ENCODE data around the gene ZNF497.
A peak's percentile ranks its signal among the peaks of the same experiment; 100 is the strongest.

Gene ZNF497

DNA sequence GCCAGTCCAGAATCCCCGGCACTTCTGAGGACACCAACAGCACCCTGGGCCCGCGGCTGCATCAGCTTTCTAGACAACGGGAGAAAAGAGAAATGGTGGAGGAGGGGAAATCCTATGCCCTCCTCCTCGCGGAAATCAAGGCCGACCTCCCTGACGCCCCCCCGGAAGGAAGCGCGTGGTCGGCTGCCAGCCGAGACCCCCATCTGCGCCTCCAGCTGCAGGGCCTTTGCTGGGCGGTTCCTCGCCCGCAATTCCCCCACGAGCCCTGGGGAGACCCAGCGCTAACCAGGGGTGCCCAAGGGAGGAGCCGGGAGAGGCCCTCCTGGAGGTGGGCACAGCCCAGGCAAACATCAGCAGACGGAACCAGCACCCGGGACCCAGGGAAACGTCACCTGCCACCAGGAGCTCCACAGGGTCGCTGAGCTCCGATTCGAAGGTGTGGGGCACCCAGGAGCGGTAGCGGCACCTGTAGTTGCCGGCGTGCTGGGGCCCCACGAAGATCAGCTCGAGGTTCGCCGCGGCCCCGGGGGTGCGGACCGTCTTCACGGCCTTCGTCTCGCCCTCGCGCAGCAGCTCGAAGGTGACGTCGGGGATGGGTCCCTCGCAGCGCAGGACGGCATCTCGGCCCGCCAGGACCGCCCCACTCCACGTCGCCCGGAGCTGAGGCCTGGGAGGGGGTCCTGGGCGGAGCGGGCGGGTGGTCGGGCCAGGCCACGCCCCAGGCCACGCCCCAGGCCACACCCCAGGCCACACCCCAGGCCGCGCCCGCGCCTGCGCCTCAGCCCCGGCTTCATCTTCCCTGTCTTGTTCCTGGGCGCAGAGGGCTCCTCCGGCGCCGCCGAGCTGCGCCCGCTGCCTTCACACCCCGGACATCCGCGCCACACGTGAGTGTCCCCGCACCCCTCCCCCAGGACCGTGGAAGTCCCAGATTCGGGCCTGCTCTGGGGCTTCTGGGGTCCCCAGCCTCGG, 15.3 kb downstream of the ZNF497 start:
- peak; percentile 79 for DNase-seq

DNA sequence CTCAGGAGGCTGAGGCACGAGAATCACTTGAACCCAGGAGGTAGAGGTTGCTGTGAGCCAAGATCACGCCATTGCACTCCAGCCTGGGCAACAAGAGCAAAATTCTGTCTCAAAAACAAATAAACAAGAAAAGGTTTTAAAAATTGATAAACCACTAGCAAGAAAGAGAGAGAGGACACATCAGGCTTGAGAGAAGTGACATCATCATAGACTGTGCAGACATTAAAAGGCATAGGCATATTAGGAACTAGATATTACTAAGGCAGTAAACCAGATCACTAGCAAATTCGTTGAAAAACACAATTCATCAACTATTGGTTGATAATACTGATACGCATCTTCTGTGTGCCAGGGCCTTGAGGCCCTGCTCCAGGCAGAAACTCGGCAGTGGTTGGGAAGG, 17.0 kb downstream of the ZNF497 start:
- no peak for DNase-seq

DNA sequence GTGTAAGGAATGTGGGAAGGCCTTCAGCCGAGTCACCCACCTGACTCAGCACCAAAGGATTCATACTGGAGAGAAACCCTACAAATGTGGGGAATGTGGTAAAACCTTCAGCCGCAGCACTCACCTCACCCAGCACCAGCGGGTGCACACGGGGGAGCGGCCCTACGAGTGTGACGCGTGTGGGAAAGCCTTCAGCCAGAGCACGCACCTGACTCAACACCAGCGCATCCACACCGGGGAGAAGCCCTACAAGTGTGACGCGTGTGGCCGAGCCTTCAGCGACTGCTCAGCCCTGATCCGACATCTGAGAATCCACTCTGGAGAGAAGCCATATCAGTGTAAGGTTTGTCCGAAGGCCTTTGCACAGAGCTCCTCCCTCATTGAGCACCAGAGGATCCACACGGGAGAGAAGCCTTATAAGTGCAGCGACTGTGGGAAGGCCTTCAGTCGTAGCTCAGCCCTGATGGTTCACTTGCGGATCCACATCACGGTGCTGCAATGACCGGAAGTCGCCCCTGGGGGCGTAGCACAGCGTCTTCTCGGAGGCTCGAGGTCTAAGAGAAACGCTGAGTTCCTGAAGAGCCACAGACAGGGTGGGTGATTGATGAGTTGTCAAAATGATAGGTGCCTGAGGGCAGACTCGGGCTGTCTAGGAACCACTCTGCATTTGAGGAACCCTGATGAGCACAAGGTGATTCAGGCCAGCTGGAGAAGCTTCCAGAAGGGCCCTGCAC, 23.6 kb downstream of the ZNF497 start:
- DNase-seq, result no peak

DNA sequence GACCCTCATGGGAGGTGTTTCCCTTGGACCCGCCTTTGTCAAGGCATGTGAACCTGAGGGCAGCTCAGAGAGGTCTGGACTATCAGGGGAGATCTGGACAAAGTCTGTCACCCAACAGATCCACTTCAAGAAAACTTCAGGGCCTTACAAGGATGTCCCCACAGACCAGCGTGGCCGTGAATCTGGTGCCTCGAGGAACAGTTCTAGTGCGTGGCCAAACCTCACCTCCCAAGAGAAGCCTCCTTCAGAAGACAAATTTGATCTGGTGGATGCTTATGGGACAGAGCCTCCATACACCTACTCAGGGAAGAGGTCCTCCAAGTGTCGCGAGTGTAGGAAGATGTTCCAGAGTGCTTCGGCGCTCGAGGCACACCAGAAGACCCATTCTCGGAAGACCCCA, 24.2 kb downstream of the ZNF497 start:
- DNase-seq, result no peak

DNA sequence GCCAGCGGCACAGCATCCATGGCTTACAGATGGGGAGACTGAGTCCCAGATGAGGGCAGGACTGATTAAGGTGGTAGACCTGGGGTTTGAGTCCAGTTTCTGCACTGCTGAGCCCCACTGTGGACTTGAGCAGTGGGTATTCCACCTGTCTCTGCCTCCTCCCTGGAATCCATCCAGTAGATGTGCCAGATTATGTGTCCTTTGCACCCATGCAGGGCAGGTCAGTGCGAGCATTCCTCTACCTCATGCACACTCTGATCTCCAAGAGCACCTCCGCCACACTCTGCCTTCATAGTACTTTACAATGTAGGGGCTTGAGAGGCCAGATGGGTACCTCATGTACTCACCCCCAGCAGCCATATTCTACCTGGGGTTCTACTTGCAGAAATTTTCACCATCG, 25.7 kb downstream of the ZNF497 start:
- no peak for DNase-seq

DNA sequence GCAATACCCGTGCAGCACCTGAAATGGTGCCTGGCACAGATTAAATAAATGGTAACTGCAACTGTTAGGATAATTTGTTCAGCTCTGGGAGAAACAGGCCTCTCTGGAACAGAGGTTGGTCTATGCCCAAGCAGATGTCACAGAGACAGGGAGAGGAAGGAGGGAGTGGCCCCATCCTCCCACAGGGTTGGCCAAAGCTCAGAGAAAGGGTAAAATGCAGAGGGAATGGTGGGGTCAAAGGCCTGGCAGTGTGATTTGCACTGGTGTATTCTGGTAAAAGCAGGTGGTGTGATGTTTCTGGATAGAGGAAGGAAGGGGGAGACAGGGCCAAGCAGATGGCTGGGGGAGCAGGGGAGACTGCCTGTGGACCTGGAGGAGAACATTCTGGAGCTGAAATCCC, 26.3 kb downstream of the ZNF497 start:
- DNase-seq, result no peak

DNA sequence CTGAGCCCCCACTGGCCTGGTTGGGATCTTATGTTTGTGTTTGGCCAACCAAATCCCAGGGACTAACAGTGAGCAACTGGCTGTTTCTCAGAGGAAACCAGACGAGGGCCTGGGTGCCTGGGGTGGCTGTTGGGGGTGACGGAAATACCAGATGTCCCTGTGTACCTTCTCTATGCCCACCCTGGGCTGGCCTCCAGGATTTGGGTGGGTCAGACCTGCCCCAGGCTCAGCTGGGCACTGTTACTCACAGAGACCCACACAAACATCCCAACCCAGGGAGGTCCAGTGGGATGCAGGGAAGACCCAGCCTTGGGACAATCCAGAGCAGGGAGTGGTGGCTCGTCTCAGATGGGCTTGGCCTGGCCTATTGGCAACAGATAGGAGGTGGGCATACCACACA, 26.9 kb downstream of the ZNF497 start:
- no peak for DNase-seq

DNA sequence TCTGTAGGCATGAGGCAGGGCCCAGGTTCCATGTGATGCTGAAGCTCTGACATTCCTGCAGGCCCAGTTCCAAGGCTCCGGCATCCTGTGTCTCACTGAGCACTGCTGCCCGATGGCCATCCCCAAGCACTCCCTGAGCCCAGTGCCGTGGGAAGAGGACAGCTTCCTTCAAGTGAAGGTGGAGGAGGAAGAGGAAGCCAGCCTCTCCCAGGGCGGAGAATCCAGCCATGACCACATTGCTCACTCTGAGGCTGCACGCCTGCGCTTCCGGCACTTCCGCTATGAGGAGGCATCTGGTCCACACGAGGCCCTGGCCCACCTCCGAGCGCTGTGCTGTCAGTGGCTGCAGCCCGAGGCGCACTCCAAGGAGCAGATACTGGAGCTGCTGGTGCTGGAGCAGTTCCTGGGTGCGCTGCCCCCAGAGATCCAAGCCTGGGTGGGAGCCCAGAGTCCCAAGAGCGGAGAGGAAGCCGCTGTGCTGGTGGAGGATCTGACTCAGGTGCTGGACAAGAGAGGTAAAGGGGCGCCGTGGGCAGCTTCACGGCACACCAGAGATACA, 27.8 kb downstream of the ZNF497 start:
- no peak for DNase-seq

DNA sequence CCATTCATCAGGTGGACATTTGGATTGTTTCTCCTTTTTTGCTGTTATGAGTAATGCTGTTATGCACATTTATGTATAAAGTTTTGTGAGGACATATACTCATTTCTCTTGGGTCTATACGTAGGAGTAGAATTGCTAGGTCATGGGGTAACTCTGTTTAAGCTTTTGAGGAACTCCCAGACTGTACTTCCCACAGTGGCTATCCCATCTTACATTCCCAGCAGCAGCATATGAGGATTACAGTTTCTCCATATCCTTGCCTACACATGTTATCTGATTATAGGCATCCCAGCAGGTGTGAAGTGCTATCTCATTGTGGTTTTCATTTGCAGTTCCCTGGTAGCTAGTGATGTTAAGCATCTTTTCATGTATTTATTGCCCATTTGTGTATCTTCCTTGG, 29.9 kb downstream of the ZNF497 start:
- no peak for DNase-seq

DNA sequence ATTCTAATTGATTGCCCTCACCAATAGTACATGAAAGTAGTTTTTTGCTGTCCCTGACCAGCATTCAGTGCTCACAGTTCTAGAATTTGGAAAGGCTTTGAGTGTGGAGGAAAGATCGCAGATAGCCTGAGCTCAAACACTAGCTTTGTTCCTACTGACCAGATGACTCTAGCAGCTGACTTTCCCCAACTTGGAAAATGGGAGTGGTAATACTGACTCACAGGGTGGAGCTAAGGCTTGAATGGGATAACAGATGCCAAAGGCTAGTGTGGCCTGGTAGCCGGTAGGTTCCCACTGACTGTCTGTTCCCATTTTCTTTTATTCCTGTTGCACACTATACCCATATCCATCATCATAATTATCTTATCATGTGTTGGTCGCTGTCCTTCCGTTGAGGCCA, 32.1 kb downstream of the ZNF497 start:
- no peak for DNase-seq

DNA sequence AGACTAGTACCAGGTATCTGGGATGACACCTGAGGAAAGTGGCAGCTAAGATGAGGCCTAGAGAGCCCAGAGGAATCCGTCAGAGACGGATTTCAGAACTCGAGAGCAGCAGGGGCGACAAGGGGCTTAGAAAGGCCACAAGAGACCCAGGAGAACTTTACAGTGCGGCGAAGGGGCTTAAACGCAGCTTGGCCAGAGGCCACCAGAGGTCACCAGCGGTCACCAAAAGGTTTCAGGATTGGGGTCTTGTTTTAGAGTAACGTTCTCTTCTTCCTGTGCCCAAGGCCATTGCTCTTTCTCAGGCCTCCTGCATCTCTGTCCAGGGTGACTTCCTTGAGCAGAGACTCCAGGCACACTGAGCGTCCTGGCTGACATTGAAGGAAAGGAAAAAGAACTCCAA, 33.6 kb downstream of the ZNF497 start:
- peak; percentile 21 for DNase-seq

DNA sequence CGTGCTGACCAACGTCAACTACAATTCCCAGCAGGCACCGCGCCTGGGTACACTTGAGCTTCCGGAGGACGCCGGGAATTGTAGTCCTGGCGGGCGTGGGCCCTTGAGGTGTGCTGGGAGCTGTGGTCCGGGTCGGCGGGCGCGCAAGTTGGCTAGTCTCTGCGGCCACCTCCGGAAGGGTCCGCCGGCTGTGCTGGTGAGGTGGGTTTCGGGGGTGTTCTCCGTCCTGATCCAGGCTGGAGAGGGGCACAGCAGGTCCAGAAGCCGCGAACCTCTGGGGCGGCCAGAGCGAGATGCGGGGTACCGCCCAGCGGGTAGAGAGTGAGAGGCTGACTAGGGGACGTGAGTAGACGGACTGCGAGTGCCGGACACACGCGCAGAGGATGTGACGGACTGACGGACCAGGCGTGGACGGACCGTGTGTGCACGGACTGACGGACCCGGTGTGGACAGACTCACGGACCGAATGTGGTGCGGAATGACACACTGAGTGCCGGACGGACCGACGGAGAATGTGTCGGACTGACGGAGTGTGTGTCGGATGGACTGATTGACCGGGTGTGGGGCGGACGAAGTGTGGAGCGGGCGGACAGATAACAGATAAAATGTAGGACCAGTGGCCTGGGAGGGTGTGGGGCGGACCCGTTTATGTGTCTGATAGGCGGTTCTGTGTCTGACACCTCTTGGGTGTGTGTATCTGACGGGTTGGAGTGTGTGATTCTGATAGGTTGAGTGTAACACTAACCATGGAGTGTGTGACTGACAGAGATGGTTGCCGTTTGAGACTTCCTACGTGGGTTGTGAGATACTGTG, 35.4 kb downstream of the ZNF497 start, which contains the start of gene ZSCAN22:
Gene ZSCAN22, plus strand, starts transcription at position 81 of the 813 bp plus-strand sequence. CDS start 7,809 bp downstream, outside the sequence.
- peak; percentile 92 for DNase-seq

DNA sequence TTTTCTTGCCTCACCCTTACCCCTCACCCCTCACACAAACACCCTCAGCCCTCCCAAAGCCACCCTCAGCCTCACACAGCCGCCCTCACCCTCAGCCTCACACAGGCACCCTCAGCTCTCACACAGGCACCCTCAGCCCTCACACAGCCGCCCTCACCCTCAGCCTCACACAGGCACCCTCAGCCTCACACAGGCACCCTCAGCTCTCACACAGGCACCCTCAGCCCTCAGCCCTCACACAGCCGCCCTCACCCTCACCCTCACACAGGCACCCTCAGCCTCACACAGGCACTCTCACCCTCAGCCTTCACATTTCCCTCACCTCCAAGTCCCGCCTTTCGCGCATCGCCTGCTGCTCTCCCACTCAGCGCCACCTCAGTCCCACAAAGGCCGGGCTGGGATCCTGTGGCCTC, 36.0 kb downstream of the ZNF497 start:
- no peak for DNase-seq

DNA sequence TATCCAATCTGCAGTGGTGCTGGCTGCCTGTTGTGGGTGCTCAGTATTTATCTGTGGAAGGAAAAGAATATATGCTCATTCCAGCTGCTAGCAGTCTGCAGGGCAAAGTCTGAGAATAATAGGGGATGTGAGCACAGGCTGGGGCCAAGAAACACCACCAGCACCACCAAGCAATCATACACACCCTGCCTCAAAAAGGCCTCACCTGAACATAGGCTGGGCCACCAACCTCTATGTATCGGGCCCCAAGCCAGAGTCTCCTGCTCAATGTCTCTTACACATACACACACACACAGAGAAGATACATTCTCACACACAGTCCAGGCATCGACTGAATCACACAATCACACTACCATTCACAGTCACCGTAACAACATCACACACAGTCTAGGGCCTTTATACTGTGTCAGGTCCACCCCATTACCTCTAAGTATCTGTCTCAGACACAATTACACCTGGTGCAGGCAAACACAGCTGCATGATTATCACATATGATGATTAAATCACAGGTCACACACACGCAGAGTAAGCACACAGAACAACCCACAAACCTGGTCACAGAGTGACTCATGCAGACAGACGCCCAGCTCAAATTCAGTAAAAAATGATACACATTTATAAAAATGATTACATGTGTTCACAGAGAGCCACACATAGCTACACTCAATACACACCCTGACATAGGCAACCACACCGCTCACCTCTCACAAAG, 37.1 kb downstream of the ZNF497 start:
- DNase-seq, result no peak

DNA sequence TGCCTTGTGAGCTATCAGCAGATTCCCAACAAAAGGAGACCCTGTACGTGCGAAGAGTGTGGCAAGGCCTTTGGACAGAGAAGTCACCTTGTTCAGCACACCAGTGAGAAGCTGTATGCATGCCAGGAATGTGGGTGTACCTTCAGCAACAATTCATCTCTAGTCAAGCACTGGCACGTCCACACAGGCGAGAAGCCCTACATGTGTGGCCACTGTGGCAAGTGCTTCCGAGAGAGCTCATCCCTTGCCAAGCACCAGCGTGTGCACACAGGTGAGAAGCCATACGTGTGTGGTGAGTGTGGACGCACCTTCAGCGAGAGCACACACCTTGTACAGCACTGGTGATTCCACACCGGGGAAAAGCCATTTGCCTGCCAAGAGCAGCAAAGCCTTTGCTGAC, 43.3 kb downstream of the ZNF497 start:
- DNase-seq, result no peak

DNA sequence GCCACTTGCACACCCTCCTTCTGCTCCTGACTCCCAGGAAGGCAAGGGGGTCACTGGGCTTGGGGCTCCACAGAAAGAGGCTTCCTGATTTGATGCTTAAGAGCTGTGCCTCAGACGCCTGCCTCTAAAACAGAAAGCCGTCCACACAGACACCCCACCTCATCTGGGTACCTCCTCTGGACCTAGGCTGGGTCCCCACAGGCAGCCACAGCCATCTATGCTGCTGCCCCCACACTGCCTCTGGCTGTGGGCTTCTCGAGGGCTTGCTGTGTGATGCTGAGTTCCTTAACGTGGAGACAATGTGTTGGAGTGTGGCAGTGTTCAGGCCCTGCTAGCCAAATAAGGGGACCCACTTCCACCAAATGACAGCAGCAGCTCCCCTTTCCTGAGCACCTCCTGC, 44.3 kb downstream of the ZNF497 start:
- DNase-seq, result no peak

DNA sequence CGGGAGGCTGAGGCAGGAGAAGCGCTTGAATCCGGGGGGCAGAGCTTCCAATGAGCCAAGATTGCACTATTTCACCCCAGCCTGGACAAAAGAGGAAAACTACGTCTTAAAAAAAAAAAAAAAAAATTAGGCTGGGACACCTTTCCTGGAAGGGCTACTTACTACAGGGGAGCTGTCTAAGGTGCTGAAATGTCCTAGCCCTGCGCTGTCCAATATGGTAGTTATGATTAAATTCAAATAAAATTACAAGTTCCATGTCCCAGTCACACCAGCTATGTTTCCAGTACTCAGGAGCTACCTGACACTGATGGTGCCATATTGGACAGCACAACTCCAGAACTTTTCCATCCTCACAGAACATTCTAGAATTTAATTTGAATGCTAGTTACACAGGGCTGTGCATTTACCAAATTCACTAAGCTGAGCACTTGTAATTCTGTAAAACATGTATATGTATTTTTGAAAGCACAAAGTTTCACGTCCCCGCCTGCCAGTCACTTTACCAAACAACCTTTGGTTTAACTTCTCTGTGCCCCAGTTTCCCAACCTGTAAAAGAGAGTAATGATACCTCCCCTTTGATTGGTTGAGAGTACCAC, 45.0 kb downstream of the ZNF497 start:
- no peak for DNase-seq

DNA sequence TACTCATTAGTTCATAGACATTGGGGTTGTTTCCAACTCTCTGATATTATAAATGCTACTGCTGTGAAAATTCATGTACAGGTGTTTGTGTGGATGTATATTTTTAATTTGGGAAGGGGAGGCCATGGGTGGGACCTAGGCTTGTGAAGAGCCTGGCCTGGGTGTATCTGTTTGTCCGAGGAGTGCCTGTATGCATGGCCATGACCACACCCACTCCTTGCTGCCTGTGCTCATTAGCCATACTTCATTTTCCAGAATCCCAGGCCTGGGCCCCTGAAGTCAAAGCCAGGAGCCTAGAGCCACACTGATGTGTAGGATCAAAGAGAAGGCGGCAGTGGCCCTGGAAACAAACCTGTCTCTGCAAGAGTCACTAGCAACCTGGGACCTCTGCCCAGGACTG, 47.0 kb downstream of the ZNF497 start:
- DNase-seq, result no peak

DNA sequence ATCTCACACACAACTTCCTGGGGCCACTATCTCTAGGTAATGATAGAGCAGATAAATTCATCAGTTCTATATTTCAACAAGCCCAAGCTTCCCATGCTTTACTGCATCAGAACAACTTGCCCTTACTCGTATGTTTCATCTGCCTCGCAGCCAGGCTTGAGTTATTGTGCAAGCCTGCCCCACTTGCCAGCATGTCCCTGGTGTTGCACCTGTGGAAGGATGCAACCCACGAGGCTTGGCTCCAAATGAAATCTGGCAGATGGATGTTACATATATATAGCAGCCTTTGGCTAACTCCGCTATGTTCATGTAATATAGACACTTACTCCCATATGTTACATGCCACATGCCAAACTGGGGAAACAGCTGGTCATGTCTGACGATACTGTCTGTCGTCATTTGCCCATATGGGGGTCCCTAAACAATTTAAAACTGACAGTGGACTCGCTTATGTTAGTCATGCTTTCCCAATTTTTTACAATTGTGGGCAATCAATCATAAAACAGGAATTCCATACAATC, 51.1 kb downstream of the ZNF497 start:
- DNase-seq, result no peak

DNA sequence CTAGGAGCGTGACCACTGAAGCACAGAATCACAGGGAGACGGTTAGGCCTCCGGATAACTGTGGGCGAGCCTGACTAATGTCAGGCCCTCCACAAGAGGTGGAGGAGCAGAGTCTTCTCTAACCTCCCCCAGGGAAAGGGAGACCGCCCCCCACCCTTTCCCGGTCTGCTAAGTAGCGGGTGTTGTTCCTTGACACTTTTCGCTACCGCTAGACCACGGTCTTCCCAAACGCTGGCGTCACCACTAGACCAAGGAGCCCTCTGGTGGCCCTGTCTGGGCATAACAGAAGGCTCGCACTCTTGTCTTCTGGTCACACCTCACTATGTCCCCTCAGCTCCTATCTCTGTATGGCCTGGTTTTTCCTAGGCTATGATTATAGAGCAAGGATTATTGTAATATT, 51.9 kb downstream of the ZNF497 start:
- DNase-seq, result peak; percentile 18

DNA sequence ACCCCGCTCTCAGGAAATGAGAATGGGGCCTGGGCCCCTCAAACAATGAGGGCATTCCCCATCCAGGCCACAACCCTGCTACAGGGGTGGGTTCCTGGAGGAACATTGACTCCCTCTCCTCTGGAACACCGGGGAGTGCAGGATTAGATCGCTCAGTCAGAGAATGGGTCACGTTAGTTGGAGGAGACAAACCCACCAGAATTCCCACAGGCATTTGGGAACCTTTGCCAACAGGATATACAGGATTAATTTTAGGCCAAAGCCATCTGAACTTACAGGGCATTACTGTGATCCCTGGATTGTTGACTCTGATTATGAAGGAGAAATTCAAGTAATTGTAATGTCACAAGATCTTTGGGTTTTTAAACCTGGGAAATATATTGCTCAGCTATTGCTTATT, 54.8 kb downstream of the ZNF497 start:
- DNase-seq, result no peak

DNA sequence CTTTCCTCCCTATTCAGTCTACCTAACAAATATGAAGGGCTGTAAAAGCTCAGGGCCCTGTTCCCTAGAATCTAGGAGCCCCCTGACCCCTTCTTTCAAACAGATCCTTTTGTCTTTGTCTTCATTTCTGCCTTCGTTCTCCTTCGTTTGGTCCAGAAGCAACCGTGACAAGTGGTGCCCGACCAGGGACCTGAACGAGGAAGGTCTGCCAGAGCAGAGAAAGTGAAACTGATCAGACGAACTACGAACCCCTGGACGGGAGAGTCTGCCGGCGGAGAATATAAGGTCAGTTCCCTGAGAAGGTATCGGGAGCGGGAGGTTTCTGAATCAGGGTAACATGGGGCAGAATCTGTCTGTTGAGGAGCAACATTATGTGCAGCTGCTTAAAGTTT, 56.6 kb downstream of the ZNF497 start:
- DNase-seq, result peak; percentile 31

Data from CD4-positive, alpha-beta T cell treated with Interleukin-17A for 1 hour (primary cell).